ENCODE data around the gene TMOD1.

- TF ChIP-seq CTCF (IDR thresholded peaks at IDR 0.05) (no peak), EP300 (IDR thresholded peaks at IDR 0.05) (no peak), POLR2A (IDR thresholded peaks at IDR 0.05) (no peak)
Observed at GRCh38 chr9:97510797-97511654, 9.6 kb downstream of the TMOD1 start.
